Cerebellar cortex (tissue), 1 donor: ENCODE data around the gene PTPRN2.

Experiments
- DNase-seq: peaks from one replicate; pipeline ENCODE4 v3.0.0-alpha.2; 2015; ENCODE audit warnings: low spot score

PTPRN2 gene

GRCh38 chr7:157658851-157659412 lies 928.7 kb downstream of the PTPRN2 start:
- no peak for DNase-seq

DNA sequence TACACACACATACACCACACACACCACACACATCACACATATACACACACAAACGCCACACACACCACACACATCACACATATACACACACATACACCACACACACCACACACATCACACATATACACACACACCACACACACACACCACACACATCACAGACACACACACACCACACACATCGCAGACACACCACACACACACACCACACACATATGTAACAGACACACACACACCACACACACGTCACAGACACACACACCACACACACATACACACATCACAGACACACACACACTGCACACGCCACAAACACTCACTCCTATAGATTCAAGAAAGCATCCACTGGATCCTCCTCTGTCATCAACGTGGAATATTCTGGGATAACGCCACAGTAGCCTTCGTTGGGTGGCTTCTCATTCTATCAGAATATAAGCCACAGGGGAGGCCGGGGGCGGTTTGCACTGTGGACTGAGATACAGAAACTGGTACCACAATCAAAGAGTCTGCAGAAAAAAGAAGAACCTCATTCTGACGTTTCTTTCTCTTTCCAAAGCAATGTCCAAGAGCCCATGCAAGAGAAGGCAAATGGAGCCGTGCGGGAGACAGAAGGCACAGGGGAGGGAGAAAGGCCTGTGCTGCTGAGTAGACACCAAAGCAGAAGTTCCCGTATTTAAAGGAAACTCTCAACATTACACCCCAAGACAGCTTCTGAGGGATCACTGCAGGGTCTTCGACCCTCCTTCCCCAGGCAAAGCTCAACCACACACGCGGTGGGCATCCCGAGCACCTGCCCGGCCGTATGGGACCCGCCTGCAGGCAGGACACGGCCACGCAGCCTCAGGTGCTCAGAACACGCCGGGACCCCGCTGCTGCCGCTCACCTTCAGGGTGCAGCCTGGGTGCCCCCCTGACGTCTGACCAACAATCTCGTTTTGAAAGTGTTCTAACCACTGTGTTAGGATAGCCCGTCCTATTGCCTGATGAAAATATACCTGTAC lies 929.6 kb downstream of the PTPRN2 start:
- DNase-seq = no peak

GRCh38 chr7:157656195-157656769 lies 931.3 kb downstream of the PTPRN2 start:
- DNase-seq = no peak

DNA sequence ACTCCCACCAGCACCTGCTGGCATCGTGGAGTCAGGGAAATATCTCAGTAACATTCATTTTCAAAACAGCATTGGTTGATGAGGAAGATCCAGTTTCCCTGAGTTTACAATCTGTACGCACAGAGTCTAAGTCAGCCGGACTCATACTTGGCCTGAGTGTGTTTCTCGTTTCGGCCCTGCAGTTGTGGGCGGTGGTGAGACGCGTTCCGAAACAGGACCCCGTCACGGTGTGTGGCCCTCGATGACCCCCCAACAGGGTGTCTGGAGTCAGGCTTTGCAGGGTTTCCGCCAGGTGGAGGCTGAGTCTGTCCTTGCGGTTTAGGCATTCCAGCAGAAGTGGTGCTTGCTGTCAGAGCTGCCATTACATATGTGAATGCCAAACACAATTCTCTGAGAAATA lies 933.3 kb downstream of the PTPRN2 start:
- no peak for DNase-seq

DNA sequence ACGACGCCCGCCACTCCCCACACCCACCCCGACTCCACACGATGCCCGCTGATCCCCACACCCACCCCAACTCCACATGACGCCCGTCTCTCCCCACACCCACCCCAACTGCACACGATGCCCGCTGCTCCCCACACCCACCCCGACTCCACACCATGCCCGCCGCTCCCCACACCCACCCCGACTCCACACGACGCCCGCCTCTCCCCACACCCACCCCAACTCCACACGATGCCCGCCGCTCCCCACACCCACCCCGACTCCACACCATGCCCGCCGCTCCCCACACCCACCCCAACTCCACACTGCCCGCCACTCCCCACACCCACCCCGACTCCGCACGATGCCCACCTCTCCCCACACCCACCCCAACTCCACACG lies 933.8 kb downstream of the PTPRN2 start:
- DNase-seq = no peak

- DNase-seq = no peak
Measured at GRCh38 chr7:157652954-157653826, 934.4 kb downstream of the PTPRN2 start.

DNA sequence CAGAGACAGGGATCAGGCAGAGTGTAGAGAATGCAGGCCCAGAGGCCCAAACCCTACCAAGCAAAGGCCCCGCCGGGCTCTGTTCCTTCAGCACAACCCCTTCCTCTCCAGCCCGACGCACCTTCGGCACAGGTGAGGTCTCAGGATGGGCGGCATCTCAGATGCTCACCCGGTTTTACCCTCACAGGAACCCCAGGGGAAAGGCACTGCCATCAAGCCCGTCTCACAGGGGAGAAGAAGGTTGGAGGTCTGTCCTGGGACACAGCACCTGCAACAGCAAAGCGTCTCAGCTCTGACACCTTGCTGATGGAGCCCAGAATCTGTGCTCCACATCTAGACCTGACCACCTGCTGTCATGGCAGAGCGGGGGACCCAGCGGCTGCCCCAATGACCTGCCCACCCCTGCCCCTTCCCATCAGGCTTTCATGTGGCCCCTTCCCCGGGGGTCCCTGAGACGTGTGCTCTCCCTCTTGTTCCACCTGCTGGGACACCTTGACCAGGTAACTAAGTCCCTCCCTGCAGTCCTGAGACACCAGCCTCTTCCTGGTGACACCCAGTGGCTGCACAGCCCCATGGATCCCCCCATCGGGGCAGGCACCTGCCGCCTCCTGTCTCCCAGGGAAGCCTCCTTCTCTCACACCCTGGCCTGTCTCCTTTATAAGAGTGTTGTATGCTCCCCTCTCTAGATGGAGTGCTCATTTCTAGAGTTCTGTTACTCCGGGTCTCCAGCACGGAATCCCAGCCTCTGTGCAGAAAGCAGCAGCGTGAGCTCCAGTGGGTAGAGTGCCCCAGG lies 935.3 kb downstream of the PTPRN2 start:
- DNase-seq = no peak

DNA sequence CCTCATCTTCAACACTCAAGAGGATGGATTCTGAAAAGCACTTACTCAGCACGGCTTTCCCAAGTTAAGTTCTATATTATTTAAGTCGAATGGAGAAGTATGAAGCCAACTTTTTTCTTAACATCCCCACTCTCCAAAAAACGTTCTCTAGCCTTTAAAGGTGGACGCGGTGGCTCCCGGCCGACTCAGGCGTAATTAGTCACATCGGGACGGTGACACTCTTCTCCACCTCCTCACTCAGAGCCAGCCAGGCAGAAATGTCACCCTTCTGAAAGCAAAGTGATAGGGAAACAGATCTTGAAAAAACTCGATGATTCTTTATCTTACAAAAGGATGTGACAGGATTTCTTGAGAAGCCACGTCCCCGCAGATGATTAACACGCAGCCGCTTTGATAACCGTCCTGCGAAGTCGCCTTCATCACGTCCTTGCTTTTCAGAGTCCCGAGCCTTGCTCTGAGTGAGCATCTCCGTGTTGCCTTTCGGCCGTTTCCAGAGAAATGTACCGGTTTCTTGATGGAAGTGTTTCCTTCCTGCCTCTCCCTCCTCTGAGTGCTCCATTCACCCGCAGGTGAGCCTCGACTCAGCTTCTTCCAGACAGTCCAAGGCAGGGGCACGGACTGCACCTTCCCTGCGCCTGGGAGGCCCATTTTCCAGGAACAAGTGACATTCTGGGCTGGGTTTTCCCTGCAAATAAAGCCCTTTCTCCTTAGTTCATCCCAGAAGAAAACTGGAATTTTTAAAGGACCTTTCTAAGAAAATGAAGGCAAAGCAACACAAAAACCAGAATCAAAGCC lies 936.1 kb downstream of the PTPRN2 start:
- no peak for DNase-seq

- DNase-seq = no peak
Measured at GRCh38 chr7:157650801-157651200, 936.8 kb downstream of the PTPRN2 start.

GRCh38 chr7:157650131-157650631 lies 937.4 kb downstream of the PTPRN2 start:
- no peak for DNase-seq

GRCh38 chr7:157646551-157646950 lies 941.1 kb downstream of the PTPRN2 start:
- DNase-seq = no peak

GRCh38 chr7:157645539-157645938 lies 942.1 kb downstream of the PTPRN2 start:
- DNase-seq = no peak

- no peak for DNase-seq
Measured at GRCh38 chr7:157644946-157645345, 942.7 kb downstream of the PTPRN2 start.

DNA sequence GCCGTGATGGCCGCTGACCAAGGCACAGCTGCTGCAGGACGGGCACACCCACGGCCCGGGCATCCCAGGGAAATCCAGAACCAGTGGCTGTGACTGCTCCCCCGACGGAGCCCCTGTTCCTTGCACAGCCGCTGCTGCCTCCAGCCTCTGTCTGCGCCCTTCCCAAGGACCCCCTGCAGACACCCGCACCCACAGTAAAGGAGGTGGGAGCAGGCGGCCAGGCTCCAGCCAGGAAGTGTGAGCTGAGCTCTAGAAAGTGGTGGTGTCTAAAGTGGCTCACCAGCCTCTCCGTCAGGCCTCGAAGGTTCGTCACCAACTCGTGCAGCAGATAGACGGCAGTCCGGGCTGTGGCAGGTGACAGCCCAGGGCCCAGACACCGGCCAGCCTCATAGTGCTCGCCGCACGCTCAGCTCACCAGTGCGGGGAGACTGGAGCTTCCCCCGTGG lies 944.1 kb downstream of the PTPRN2 start:
- DNase-seq = no peak

- DNase-seq = no peak
Measured at GRCh38 chr7:157641866-157642265, 945.8 kb downstream of the PTPRN2 start.

DNA sequence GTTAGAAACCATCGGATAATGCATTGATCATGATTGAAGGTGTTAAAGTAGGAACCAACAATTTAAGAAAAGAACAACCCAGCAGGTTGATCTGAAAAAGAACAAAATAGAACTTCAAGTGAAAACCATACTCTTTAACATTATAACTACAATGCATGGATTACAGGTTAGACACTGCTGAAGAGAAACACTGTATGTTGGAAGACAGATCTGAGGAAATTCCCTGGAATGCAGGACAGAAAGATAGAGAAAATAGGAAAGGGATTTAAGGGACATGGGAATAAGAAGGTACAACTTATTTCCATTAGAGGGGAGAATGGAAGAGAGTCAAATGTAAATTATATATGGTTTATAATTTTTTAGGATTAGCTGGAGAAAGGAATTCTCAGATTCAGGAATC lies 947.5 kb downstream of the PTPRN2 start:
- no peak for DNase-seq

- DNase-seq = no peak
Measured at GRCh38 chr7:157638563-157638962, 949.1 kb downstream of the PTPRN2 start.

DNA sequence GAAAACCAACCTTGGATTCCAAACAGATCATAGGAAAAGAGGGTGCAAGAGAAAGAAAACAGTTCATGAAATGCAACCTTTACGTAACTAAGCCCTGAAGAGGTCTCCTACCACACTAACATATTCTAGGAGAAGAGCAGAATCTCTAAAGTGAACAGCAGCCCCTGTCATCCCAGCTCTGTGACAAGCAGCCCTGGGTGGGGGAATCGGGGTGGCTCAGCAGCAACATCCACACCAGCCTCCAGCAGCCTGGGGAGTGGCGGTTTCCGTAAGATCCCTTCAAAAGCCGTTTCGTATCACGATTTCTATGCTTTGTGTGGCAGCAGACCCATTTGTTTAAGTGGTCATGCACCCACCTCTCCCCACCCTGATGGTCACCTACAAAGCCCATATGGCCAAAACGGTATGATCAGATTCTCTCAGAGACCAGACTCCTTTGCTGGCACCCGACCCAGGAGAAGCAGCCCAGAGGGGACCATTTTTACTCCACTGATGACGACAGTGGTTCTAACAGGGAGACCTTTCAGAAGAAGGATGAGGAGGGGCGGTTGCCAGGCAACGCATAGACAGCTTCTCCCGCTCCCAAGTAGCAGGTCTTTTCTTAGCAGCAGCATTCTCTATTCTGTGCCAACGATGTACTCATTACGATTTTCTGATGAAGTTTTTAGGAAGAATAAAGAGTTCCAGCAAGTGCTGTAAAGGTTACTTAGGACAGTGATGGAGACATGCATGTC lies 950.2 kb downstream of the PTPRN2 start:
- no peak for DNase-seq

DNA sequence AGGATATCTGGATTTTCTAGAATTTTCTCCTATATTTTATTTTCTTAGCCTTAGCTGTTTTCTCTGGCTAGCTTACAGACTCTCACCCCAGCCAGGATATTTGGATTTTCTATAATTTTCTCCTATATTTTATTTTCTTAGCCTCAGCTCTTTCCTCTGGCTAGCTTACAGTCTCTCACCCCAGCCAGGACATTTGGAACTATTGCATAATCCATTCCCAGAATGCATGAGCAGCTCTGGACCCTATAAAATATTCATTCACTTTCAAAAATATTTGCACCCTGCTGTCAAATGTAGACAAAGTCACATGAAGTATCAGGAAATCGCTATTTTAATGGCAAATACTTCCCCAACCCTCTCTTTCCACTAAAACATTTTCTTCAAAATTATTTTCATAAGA lies 952.0 kb downstream of the PTPRN2 start:
- DNase-seq = no peak

GRCh38 chr7:157635148-157635500 lies 952.5 kb downstream of the PTPRN2 start:
- DNase-seq = no peak
